ENCODE results near the gene ARHGEF11.

Gene ARHGEF11

DNA sequence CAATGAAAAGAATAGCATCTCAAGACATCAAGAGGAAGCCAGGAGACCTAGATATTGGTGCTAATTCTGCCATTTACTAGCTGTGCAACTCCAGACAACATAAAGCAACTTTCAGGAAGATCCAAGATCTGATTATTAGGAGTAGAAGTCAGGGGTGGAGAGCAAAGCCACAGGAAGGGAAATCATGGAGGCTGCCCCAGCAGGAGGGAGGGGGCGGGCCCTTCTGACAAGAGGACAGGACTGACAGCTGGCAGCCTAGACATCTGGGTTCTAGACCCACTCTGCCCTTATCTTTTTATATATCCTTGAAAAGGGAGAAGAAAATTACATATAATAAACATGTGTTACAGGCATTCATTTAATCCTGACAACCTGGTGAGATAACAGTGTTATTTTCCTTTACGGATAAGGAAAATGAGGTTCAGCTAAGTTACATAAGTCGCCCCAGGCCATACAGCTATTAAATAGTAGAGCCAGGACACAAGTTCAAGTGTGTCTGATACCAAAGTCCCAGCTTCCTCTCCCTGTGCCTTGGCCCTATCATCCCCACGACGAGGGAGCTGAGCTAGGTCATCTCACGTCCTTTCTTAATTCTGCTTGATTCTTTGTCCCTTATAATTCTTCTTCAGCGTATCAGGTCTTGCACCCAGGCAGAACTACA is 46.6 kb downstream of the ARHGEF11 start:
- DNase-seq = no peak

- DNase-seq = no peak
Measured at GRCh38 chr1:156998301-156998700, 47.2 kb downstream of the ARHGEF11 start.

DNA sequence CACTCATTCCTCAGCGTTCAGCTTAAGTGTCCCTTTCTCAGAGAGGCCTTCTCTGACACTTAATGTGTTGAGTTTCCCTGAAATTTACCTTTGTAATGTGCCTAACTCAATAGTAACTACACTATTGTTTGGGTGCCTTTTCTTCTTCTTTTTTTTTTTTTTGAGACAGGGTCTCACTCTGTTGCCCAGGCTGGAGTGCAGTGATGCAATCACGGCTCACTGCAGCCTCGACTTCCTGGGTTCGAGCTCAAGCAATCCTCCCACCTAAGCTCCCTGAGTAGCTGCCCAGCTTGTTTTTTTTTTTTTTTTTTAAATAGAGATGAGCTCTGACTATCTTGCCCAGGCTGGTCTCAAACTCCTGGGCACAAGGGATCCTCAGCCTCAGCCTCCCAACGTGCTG is 50.1 kb downstream of the ARHGEF11 start:
- DNase-seq = no peak

DNA sequence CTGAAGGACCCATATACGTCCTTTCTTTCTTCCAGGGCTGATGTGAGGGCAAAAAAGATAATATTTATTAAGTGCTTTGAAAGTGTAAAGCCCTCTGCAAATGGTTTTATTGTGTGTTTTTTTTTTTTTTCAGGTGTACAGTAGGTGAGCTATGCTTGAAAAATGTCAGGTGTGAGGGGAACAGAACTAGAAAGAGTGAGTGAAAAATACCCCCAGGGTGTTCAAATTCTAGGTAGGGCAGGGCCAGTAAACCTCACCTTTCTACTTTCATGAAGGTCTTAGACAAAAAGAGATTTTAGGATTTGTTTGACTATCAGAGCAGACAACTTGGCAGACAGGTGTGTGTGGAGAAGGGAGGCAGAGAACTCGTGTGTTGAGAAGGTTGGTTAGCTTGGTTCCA is 51.3 kb downstream of the ARHGEF11 start:
- no peak for DNase-seq

GRCh38 chr1:156993426-156994147 is 52.0 kb downstream of the ARHGEF11 start:
- DNase-seq = no peak

GRCh38 chr1:156992215-156992614 is 53.3 kb downstream of the ARHGEF11 start:
- DNase-seq = no peak

DNA sequence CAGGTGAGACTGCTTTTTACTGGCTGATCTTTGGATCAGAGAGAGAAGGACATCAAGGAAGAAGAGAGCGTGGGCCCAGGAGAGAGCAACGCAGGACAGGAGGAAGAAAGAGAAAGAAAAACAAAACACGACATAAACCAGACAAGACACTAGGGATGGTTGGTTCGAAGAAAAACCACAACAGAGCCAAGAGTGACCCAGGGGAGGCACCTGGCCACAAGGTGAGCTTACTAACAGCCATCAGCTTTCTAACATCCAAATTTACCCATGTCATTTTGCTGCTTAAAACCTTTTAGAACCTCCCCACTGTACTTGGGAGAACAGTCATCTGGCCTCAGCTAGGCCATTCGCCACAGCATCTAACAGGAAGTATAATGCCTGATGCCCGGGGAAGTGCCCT is 57.8 kb downstream of the ARHGEF11 start:
- DNase-seq = no peak

- no peak for DNase-seq
Measured at GRCh38 chr1:156980551-156980950, 65.0 kb downstream of the ARHGEF11 start.

DNA sequence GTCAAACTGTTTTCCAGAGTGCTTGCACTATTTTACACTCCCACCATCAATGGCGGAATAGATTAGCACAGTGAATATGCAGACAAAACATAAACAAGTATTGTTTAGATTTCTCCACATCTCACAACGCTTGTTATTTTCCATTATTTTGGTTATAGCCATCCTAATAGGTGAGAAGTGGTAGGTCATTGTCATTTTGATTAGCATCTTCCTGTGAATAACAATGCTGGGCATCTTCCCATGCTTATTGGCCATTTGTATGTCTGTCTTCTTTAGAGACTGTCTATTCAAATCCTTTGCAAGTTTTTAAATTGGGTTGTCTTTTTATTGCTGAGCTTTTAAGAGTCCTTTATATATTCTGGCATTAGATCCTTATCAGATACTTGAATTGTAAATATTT is 70.5 kb downstream of the ARHGEF11 start:
- no peak for DNase-seq

DNA sequence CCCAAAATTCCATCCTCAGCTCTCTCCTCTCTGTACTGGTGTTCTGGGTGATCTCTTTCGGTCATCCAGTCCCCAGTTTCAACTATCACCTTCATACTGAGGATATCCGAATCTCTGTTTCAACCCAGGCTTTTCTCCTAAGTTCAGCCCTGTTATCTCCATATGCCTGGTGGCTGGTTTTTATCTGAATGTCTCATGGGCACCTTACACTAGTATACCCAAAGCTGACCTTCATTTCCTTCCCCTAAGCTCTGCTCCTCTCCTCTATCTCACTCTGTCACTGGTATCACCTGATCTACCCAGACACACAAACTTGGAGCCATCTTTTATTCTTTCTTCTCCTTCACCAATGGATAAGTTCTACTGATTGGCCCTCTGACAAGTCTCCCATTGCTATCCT is 72.1 kb downstream of the ARHGEF11 start:
- no peak for DNase-seq

GRCh38 chr1:156970017-156970416 is 75.5 kb downstream of the ARHGEF11 start:
- DNase-seq = no peak

- no peak for DNase-seq
Measured at GRCh38 chr1:156969496-156969895, 76.0 kb downstream of the ARHGEF11 start.

GRCh38 chr1:156964441-156964840 is 81.1 kb downstream of the ARHGEF11 start:
- DNase-seq = no peak

DNA sequence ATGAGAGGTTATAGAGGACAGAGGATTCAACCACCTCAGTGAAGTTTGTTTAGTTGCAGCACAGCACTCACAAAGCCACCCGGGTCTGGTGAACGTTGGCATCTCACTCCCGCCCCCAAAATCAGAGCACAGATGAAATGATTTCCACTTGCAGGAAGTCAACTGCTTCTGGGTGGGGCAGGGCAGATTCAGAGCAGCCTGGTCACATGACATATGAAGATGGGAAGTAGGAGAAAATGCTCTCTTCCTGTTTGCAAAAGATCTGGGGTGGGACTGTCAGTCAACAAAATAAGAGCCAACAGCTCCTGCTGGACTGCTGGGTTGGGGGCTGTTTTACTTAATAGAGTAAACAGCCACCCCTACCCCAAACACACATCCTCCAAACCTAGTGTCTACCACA is 81.9 kb downstream of the ARHGEF11 start:
- peak; percentile 13 for DNase-seq

DNA sequence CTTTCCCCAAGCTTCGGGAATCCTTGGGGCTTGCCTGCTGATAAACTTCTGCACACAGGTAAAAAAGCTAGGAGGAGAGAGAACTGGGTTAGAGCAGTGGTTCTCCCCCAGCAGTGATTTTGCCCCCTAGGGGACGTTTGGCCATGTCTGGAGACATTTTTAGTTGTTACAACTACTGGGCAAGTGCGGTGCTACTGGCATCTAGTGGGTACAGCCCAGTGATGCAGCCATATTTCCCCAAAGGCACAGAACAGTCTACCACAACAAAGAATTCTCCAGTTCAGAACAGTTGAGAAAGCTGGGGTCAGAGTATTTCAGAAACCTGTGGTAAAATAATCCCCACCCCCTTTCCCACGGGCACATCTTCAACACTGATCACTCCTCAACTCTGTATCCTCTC is 83.8 kb downstream of the ARHGEF11 start:
- DNase-seq = peak; percentile 8

DNA sequence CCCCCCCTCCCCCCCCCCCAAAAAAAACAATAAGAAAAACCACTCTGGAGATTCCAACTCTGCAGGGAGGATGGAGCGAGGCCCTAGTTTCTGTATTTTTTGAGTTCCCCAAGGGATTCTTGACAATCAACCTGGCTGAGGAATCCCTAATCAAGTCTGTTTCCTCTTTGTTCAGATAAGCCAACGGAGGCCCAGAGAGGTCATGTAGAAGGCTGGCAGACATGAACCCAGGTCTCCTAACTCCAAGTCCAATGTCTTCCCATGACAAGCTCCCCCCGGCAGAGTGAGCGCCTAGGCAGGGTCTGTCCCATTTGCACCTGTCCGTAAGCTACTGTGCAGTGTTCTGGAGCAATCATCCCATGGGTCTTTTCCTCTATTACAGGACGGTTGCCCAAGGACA is 85.6 kb downstream of the ARHGEF11 start:
- DNase-seq = no peak

- no peak for DNase-seq
Measured at GRCh38 chr1:156959414-156959813, 86.1 kb downstream of the ARHGEF11 start.

- no peak for DNase-seq
Measured at GRCh38 chr1:156958247-156958714, 87.3 kb downstream of the ARHGEF11 start.

- DNase-seq = no peak
Measured at GRCh38 chr1:156957634-156958033, 87.9 kb downstream of the ARHGEF11 start.

- no peak for DNase-seq
Measured at GRCh38 chr1:156956333-156956732, 89.2 kb downstream of the ARHGEF11 start.

- no peak for DNase-seq
Measured at GRCh38 chr1:156953571-156953970, 92.0 kb downstream of the ARHGEF11 start.

DNA sequence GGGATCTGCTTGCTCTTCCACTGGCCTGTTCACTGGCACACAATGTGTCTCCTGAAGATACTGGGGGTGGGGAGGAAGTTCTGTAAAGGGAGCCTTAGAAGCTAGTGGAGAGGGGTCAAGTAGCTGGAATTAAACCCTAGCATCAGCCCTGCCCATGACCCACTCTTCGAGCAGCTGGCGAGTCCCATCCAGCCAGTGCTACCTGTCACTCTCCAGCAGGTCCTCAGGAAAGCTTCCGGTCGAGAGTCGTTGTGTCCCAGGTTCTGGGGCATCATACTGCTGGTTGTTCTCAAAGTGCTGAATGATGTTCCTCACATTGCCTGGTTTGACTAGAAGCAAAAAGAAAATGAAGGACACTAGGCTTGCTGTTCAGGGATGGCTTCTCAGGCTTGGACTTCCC is 94.2 kb downstream of the ARHGEF11 start:
- no peak for DNase-seq

GRCh38 chr1:156949127-156949526 is 96.4 kb downstream of the ARHGEF11 start:
- no peak for DNase-seq

DNA sequence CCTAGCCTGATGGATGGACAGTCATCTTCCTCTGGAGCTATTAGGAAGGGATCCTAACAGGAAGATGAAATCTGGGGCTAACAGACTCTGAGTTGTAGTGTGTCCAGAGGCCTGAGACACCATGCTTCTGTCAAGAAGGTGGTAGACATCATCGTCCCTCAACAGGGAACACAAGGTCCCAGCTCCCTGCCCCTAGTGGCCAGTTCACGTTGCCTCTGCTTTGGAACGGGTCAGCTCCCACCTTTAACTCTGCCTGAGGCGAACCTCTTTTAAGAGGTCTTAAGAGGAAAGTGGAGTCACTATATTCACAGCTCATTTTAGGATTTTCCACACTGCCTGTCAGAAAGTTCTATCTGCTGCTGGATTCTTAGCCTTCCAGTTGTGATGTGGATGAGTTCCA is 96.8 kb downstream of the ARHGEF11 start:
- no peak for DNase-seq
